GM21447 (cell line): ENCODE results near the gene MBLAC1.
A peak's percentile ranks its signal among the peaks of the same experiment; 100 is the strongest.

Source experiments
- ATAC-seq: cut with Tn5 transposase; IDR thresholded peaks from one replicate; pipeline ENCODE4 v1.9.1; 2021; ENCODE audit not compliant: unreplicated experiment

The MBLAC1 gene

GRCh38 chr7:100095704-100096103, 31.1 kb upstream of the MBLAC1 start:
- no peak for ATAC-seq

DNA sequence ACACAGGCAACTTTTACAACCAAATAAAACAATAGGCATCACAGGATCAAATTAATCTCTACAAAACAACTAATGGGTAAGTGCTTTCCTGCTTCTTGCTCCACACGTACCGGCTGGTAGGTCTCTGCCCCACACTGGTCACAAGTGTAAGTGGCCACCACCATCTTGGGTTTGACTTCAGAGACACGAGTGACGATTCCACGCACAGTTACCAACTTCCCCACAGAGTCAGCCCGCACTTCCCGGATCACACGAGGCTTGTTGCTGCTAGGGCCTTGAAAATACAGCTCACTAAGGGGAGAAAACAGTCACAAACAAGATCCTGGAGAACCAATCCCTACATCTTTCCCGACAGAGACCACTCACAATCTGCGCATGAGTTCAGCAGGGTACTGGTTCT, 27.9 kb upstream of the MBLAC1 start:
- no peak for ATAC-seq

- ATAC-seq = no peak
Measured at GRCh38 chr7:100099452-100099851, 27.3 kb upstream of the MBLAC1 start.

- peak; percentile 67 for ATAC-seq
Measured at GRCh38 chr7:100100420-100101015, 26.2 kb upstream of the MBLAC1 start.

DNA sequence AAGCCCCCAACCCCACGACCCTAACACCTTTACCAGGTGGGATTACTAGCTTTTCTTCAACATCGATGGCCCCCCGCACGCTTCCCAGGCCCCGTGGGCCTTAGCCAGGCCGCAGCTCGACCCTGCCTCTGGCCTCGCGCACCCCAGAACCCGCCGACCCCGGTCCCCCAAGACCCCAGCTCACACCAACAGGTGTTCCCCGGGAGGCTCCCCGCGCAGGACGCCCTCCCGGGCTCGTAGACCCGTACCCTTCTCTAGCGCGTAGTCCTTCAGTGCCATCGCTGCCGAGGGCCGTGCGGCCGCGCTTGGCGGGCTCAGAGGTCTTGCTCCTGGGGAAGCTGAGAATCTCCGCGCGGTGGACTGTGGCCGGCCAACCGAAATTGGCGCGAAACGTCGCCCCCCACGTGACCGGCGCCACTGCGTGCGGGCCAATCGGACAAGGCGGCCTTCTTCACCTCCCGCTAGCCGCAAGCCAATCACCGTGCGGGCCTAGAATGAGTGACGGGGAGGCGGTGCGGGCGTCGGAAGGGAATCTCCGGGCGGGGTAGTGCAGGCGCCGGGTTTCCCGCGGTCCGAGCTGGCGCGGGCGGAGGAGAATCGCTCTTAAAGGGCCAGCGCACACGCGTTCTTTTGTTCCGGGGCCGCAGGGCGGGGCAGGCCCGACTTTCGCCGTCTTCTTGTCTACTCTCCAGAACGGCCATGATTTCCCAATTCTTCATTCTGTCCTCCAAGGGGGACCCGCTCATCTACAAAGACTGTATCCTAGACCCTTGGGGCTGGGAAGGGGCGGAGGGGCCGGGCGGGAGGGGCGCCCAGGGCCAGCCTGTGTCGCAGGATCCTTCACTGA, 25.5 kb upstream of the MBLAC1 start, which contains the start of the genes AP4M1 and MCM7:
Gene AP4M1, plus strand, starts transcription at position 628 of the 847 bp plus-strand sequence. Its CDS starts 72 bp downstream, at position 700.
Gene MCM7, minus strand, starts transcription at position 382 of the 847 bp plus-strand sequence. Its CDS starts 103 bp downstream, at position 279.
- peak; percentile 71 for ATAC-seq

DNA sequence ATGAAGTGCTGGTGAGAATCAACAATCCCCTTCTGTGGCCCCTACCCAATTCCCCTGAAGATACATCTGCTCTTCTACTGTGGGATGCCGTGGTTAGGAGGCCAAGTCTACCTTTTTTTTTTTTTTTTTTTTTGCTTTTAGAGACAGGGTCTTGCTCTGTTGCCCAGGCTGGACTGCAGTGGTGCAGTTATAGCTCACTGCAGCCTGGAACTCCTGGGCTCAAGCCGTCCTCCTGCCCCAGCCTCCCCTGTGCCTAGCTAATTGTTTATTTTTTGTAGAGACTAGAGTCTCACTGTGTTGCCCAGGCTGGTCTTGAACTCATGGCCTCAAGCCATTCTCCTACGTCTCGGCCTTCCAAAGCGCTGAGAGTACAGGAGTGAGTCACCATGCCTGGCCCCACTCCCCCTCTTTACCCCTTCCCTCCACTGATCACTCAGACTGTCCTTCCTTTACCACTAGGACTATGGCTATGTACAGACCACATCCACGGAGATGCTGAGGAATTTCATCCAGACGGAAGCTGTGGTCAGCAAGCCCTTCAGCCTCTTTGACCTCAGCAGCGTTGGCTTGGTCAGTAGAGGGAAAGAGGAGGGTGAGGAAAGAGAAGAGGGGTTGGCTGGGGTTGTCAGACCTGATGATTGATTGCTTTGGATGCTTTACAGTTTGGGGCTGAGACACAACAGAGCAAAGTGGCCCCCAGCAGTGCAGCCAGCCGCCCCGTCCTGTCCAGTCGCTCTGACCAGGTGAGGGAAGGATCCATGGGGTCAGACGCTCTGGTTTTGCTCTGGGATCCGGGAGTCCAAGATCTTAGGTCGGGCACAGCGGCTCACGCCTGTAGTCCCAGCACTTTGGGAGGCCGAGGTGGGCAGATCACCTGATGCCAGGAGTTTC, 23.6 kb upstream of the MBLAC1 start:
- no peak for ATAC-seq

- ATAC-seq = no peak
Measured at GRCh38 chr7:100105534-100105933, 21.2 kb upstream of the MBLAC1 start.

GRCh38 chr7:100106633-100107032, 20.1 kb upstream of the MBLAC1 start:
- ATAC-seq = no peak

DNA sequence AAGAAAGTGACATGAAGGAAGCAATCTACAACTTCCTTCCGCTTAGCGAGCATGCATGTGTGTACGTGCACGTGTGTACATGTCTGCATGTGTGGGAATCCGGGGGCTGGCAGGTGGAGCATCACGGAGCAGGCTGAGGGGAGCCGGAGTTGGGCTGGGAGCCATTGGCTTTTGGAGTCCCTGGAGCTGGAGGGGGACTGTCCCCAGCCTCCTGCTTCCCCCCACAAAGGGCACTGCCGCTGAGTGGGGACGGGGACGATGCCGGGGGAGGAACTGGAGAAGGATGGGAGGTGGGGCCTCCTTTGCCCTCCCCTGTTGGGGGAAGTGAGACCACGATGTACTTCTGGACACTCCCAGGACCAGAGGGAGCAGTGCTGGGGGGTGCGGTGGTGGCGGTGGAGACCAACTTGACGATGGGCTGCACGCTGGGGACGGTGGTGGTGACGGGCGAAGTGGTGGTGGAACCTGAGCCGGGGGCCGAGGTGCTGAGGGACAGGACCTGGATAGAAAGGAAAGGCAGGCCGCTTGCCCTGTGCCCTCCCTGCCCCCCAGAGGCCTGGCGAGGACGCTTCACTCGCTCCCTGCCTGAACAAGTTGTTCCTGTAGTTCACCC, 19.5 kb upstream of the MBLAC1 start:
- no peak for ATAC-seq

- ATAC-seq = no peak
Measured at GRCh38 chr7:100107890-100108289, 18.9 kb upstream of the MBLAC1 start.

GRCh38 chr7:100109521-100110163, 17.1 kb upstream of the MBLAC1 start:
- no peak for ATAC-seq

DNA sequence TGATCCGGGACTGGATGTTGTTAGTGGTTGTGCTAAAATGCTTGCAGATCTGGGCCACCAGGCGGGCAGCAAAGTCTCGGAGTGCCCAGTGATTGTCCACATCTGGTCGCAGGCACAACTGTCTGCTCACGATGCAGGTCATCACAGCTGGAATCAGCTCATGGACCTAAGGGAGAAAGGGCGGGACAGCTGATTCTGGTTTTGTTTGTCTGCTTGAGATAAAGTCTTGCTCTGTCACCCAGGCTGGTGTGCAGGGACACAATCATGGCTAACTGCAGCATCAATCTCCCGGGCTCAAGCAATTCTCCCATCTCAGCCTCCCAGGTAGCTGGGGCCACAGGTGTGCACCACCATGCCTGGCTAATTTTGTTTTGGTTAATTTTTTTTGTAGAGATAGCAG, 15.6 kb upstream of the MBLAC1 start:
- no peak for ATAC-seq

DNA sequence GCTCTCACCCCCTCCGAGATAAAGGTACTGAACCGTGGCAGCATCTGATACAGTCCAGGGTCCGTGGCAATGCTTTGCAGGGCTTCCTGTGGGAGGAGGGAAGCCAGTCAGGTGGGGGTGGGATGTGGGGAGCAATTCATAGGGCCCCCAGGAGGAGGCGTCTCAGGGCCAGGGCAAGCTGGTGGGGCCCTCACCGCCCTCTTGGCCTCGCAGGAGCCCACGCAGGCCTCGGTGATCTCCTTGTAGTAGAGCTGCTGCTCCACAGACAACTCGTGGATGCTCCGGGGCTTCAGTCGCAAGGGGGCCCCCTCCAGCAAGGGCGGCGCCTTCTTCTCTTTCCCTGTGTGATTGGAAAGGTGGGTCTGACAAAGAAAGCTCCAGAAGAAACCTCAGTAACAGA, 14.9 kb upstream of the MBLAC1 start:
- no peak for ATAC-seq

DNA sequence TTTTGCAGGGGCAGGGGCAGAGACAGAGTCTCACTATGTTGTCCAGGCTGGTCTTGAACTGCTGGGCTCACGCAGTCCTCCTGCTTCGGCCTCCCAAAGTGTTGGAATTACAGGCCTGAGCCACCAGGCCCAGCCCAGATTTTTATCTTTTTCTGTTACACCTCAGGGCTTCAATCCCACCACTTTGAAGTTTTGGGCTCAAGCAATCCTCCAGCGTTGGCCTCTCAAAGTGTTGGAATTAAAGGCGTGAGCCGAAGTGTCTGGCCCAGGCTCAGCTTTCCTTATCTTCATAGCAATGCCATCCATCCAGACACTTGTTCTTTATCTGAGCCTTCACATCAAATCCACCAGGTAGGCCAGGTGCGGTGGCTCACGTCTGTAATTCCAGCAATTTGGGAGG, 11.7 kb upstream of the MBLAC1 start:
- no peak for ATAC-seq

- ATAC-seq = no peak
Measured at GRCh38 chr7:100118388-100119071, 8.2 kb upstream of the MBLAC1 start.

- peak; percentile 68 for ATAC-seq
Measured at GRCh38 chr7:100119072-100119969, 7.4 kb upstream of the MBLAC1 start, which contains the start of the genes CNPY4 and TAF6. CNPY4 (plus strand) TSS chr7:100119634; CDS start chr7:100119745, 111 bp downstream. TAF6 (minus strand) TSS chr7:100119358; CDS start chr7:100114209, 5,149 bp downstream.

DNA sequence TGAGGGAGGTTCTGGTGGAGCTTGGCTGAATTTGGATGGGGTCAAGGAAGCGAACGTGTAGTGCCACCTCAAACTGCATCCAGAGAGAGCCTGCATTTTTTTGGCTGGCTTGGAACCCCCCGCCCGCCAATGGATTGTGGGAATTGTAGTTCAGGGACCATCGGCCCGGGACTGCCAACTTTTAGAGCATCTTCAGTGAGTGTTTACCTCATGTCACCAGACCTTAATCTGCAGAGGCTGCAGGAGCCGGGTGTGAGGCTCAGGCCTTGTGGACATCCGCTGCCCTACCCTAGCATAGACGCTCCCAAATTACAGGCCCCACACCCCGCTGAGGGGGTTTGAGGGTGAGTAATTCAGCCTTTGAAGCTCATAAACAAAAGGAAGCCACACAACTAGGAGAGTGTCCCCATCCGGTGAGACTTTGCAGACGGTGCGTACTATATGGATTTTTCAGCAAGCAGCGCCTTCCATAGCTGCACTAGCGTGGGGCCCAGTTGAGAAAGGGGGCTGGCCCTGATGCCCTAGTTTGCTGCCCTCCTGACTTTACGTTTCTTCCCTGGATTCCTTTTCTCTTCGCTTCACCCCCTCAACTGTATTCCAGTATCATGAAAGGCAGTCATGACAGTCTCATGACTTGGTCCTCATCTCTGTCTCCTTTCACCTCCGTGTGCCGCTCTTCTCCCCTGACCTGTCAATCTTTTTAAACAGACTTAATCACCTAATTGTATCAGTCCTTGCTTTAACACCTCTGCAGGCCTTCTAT, 6.6 kb upstream of the MBLAC1 start:
- ATAC-seq = peak; percentile 29

DNA sequence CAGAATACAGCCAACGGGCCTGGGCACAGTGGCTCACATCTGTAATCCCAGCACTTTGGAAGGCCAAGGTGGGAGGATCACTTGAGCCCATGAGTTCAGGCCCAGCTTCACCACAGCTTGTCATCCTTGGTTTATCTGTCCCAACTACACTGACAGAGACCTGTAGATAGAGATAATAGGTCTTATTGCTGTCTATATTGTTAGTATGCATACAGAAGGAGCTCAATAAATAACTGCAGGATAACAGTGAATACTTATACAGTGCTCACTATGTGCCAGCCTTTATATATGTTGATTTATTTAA, 6.1 kb upstream of the MBLAC1 start:
- ATAC-seq = no peak
